Epithelial cell of esophagus (primary cell): Measurements from ENCODE around the gene CLEC19A.

Source experiments
- DNase-seq: peaks from one replicate; pipeline ENCODE4 v3.0.0; 2010; ENCODE audit warnings: low read depth
- H3K4me3 ChIP-seq: 2 replicates; pipeline ENCODE4 v1.5.1; 2011; ENCODE audit warnings: mild to moderate bottlenecking, low read length, control low read depth
- CTCF ChIP-seq: IDR thresholded peaks from 2 replicates; pipeline ENCODE4 v1.5.1; 2011; ENCODE audit warnings: low read depth, mild to moderate bottlenecking, low read length, control low read depth, inconsistent platforms; ENCODE audit not compliant: insufficient read depth; ENCODE audit errors: missing control alignments

Gene CLEC19A

GRCh38 chr16:19265380-19265930, 20.1 kb upstream of the CLEC19A start:
- DNase-seq, result no peak
- no peak overlapping the region for H3K4me3 ChIP-seq
- TF ChIP-seq CTCF, result no peak

- TF ChIP-seq CTCF, result no peak
- H3K4me3 ChIP-seq, result no peak overlapping the region
- DNase-seq, result no peak
Observed at GRCh38 chr16:19266774-19267173, 18.8 kb upstream of the CLEC19A start.

- no peak for TF ChIP-seq CTCF
- no peak for DNase-seq
- H3K4me3 ChIP-seq, result no peak overlapping the region
Observed at GRCh38 chr16:19269098-19269497, 16.4 kb upstream of the CLEC19A start.

GRCh38 chr16:19274165-19274797, 11.2 kb upstream of the CLEC19A start:
- H3K4me3 ChIP-seq, result no peak overlapping the region
- DNase-seq, result no peak
- no peak for TF ChIP-seq CTCF

GRCh38 chr16:19278403-19278802, 7.1 kb upstream of the CLEC19A start:
- TF ChIP-seq CTCF, result no peak
- H3K4me3 ChIP-seq, result no peak overlapping the region
- no peak for DNase-seq

GRCh38 chr16:19281246-19281645, 4.3 kb upstream of the CLEC19A start:
- H3K4me3 ChIP-seq, result no peak overlapping the region
- no peak for TF ChIP-seq CTCF
- DNase-seq, result no peak

GRCh38 chr16:19282101-19282500, 3.4 kb upstream of the CLEC19A start:
- no peak for TF ChIP-seq CTCF
- H3K4me3 ChIP-seq, result no peak overlapping the region
- DNase-seq, result no peak
